Effector CD8-positive, alpha-beta T cell (primary cell): ENCODE results near the gene TK2.
A peak's percentile ranks its signal among the peaks of the same experiment; 100 is the strongest.

Experiments used
- DNase-seq: peaks from one replicate; lab custom pipeline; 2025; lab: John Stamatoyannopoulos, UW

TK2 gene

GRCh38 chr16:66484453-66485213 lies 65.3 kb downstream of the TK2 start:
- no peak for DNase-seq

DNA sequence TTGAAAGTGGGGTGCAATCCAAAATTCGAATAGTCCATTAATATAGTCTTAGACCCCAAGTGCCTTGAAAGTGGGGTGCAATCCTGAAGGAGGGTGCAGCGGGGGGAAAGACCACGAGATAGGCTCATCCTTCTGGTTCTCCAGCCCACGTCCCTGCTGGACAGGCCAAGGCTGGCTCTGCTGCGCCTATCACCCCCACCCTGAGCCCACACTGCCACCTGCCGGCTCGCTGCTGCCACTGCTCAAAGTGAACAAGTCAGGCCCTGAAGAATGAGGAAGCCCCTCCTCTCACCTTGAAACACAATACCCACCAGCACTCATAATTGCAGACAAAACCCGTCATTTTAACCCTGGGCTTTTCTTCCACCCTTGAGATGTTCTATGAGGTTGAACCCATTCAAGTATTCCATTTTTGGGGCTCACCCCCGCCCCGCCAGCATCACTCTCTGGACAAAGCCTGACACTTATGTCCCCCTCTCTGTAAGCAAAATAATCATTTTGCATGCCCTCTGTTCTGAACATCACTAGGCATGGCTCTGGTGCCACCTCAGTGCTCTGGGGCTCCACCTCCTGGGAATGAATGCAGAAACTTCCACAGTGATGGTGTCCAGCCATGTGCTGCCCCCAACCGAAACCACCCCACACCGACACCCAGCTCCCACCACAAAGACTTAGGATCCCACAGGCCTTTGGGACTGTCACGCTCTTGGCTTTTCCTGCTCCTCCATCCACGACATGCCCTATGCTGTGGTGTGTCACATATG lies 66.1 kb downstream of the TK2 start:
- peak; percentile 67 for DNase-seq

DNA sequence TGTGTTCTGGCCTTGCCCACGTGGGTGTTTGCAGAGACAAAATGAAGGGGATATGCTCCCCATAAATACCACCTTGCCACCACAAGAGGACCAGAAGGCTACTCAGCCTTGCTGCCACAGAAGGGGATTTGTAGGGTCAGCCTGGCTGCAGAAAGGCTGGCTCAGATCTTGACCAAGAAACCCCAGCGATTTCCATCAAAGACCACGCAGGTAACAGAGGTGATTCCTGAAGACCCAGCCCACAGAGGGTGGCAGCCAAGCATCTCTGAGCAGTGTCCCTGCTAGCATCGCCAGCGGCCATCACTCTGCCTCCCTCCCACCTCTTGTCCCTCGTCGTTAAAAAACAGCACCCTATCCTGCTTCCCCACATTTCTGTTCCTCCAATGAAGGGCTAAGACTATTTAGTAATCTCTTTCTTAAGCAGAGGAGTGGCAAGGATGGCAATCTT lies 68.0 kb downstream of the TK2 start:
- no peak for DNase-seq

- no peak for DNase-seq
These were observed 68.6 kb downstream of the TK2 start for GRCh38 chr16:66481081-66481942.

GRCh38 chr16:66480265-66481080 lies 69.4 kb downstream of the TK2 start:
- no peak for DNase-seq

GRCh38 chr16:66479661-66480264 lies 70.2 kb downstream of the TK2 start:
- DNase-seq: no peak

DNA sequence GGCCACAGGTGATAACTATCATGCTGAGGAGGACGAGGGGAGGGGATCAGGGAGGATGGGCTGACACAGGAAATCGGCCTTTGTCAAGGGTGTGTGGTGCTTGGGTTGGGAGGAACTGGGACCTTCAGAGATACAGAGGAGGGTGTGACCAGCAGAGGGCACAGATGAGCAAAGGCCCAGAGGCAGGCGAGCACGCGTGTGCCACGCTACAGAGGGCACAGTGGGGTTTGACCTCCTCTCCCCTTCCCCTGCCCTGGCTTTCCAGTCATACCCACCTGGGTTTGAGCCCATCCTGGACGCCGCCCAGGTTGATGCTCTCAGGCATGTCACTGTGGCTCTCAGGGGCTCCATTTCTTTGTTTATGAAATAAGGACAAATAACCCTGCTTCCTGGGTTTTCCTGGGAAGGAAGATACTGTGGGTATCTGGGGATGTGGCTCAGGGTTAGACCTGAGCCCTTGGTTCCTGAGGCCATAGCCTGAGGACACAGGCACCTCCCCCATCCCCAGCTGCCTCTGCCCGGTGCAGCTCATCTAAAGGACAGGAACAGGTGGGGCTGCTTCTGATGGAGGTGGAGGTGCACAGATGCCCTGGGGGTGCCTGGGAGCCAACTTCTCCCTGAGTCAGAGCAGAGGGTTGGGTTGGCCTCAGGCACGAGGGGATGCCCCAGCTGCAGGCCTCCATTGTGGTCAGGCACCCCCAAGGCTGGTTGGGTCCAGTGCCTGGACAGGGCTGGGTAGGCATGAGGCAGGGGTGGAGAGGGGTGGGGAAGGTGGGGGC lies 71.0 kb downstream of the TK2 start:
- DNase-seq: peak; percentile 36

- DNase-seq: no peak
These were observed 72.8 kb downstream of the TK2 start for GRCh38 chr16:66477028-66477515.

DNA sequence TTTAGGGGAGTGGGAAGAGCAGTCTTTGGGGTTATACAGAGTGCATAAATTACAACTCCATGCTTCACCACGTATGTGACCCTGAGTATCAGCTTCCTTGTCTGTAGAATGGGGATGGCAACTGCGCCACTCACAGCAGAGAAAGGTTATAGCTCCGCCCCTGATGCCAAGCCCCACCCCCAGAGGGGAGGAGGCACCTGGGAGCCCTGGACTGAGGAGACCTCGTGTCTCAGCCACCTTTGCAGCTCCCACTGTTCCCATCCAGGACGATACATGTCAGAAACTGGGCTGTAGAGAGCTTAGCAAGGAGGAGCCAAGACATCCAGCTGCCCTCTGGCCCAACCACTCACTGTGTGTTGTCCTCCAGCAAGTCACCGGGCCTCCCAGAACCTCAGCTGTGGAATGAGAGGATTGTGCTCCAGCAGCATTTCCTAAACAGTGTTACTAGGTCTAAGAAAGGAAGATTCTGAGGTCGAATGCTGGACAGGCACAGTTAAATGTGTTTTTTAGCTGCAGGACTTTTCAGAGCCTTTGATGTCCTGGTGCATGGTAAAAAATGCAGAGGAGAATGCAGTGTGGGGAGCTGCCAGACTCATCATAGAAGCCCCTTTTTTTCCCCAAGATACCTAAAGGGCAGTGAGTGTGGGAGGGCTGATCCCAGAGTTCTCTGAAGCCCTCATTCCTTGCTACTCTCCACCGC lies 73.4 kb downstream of the TK2 start:
- DNase-seq: peak; percentile 7

DNA sequence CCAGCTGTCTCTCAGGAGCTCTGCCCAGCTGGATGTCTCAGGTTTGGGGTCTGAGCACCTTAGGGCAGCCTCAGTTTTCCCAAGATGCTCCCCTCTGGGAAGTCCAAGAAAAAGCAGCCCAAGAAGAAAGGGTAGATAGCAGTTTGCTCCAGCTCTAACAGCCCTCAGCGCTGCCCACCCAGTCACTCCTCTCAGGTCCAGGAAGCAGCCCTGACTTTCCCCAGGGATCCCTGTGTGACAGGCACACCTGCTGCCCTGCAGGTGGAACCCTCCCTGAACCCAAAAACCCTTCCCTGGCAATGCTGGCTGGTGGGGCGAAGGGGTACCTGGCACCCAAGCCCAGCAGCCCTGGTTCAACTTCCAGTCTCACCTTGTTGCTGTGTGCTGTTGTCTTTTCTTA lies 74.7 kb downstream of the TK2 start:
- DNase-seq: no peak

DNA sequence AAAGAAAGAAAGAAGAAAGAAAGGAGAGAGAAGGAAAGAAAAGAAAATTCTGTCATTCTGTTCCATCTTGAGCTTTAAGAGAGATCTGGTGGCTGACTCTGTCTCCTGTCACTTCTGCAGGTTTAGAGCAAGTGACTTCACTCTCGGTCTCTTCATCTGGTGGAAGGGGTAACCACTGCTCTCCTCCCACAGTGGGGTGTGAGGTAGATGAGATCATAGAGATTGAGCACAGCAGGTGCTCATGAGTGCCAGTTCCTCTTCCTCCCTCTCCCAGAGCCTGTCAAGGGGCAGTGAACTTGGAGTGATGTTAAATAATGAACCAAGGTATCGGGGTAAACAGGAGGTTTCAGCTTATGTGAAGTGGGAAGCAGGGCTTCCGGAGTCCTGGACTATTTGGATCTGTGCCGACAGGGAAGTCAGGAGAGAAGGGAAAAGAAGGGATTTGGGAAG lies 75.1 kb downstream of the TK2 start:
- DNase-seq: peak; percentile 7

DNA sequence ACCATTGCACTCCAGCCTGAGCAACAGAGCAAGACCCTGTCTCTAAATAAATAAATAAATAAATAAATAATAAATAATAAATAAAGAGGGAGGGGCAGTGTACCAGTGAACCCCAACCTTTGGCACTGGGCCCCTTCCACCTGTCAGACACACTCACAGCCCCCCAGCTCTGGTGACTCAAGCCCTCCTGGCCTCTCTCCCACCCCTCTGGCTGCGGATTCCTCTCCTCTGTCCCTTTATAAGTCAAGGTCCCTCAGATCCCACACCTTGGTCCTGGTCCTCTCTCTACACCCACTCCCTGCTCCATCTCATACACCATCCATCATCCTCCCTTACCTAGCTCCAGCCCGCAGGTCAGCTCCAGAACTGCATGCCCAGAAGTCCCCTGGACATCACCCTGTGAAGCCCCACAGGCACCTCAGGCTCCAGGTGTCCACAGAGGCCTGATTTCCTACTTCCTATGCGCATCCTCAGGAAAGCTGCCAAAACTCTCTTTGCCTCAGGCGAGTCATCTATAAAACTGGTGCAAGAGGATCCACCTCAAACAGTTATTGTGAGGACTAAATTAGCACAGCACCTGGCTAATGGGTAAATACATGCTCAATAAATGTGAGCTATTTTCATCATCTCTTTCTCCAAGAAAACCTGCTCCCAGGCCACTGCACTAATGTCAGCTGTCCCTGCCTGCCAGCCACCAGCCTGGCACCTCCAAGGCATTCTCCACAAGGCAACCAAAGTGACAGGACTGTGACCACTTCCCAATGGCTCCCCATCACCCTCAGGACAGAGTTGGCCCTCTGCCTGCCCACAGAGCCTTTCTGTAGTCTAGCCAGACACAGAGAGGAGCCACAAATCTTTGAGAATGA lies 76.0 kb downstream of the TK2 start:
- no peak for DNase-seq

DNA sequence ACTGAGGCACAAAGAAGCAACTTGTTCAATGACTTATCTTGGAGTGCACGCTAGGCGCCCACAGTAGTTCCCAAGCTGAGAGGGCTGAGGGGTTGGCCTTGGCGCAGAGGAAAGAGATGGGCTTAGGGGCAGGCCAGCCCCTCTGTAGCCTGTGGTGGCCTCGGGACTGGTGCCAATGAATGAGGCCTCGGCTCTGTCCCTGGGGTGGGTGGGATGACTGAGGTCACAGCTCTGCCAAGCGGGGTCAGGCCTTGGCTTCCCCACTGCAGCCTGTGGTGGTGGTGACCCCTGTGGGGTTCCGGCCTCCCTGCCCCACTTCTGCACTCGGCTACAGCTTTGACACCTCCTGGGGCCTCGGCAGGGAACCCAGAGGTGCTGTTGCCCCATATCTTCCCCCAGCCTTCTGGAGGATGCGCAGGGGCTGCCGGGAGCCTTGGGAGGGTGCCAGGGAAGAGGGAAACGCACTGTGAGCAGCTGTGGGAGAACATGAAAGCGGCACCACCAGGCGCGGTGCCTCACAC lies 76.8 kb downstream of the TK2 start:
- no peak for DNase-seq

- DNase-seq: no peak
These were observed 78.1 kb downstream of the TK2 start for GRCh38 chr16:66471716-66472393.

GRCh38 chr16:66471264-66471663 lies 78.7 kb downstream of the TK2 start:
- DNase-seq: no peak

DNA sequence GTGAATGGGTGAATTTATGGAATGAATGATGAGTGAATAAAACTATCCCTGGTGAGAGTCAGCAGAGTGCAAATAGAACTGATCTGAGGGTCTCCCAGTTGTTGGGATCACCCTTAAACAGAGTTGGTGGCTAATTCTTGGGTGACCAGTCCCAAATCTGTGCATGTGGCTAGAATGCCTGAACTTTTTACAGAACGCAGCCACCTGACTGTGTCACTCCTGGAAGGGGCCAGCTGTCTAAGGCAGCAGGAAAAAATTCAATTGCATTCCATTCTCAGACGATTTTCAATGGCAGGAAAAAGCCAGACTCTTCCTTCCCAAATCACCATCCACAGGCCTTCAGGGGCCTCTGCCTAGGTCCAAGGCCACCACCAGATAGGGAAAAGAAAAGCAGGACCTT lies 79.4 kb downstream of the TK2 start:
- no peak for DNase-seq

- no peak for DNase-seq
These were observed 79.9 kb downstream of the TK2 start for GRCh38 chr16:66469947-66470546.
